HG02870 (cell line): ENCODE data around the gene SH2D7.

ENCODE experiments used
- ATAC-seq: cut with Tn5 transposase; IDR thresholded peaks from one replicate; pipeline ENCODE4 v1.9.1; 2021; ENCODE audit warnings: mild to moderate bottlenecking, moderate library complexity; ENCODE audit not compliant: unreplicated experiment

The SH2D7 gene

GRCh38 chr15:78092261-78093041 lies at the start of gene SH2D7:
Gene SH2D7 (plus strand): TSS chr15:78092561. CDS start chr15:78092585, 24 bp downstream.
- no peak for ATAC-seq

GRCh38 chr15:78044407-78045155 lies 47.8 kb upstream of the SH2D7 start:
- no peak for ATAC-seq

- ATAC-seq = no peak
These were observed 47.2 kb upstream of the SH2D7 start for GRCh38 chr15:78045189-78045588.

GRCh38 chr15:78046796-78047341 lies 45.5 kb upstream of the SH2D7 start:
- no peak for ATAC-seq

GRCh38 chr15:78047761-78048627 lies 44.4 kb upstream of the SH2D7 start:
- ATAC-seq = no peak

- ATAC-seq = no peak
These were observed 43.8 kb upstream of the SH2D7 start for GRCh38 chr15:78048628-78048920.

- peak; percentile 90 for ATAC-seq
These were observed 42.5 kb upstream of the SH2D7 start for GRCh38 chr15:78049691-78050440.

- ATAC-seq = peak; percentile 17
These were observed 41.9 kb upstream of the SH2D7 start for GRCh38 chr15:78050441-78050809.

- no peak for ATAC-seq
These were observed 41.5 kb upstream of the SH2D7 start for GRCh38 chr15:78050826-78051225.

- no peak for ATAC-seq
These were observed 40.8 kb upstream of the SH2D7 start for GRCh38 chr15:78051596-78051995.

GRCh38 chr15:78052001-78052401 lies 40.4 kb upstream of the SH2D7 start:
- ATAC-seq = no peak

GRCh38 chr15:78052545-78052944 lies 39.8 kb upstream of the SH2D7 start:
- ATAC-seq = no peak

GRCh38 chr15:78054518-78054917 lies 37.8 kb upstream of the SH2D7 start:
- no peak for ATAC-seq

- ATAC-seq = no peak
These were observed 37.4 kb upstream of the SH2D7 start for GRCh38 chr15:78054966-78055365.

GRCh38 chr15:78055919-78056713 lies 36.2 kb upstream of the SH2D7 start:
- ATAC-seq = no peak

- no peak for ATAC-seq
These were observed 35.6 kb upstream of the SH2D7 start for GRCh38 chr15:78056714-78057269.

GRCh38 chr15:78057803-78058202 lies 34.6 kb upstream of the SH2D7 start:
- no peak for ATAC-seq

GRCh38 chr15:78058401-78058935 lies 33.9 kb upstream of the SH2D7 start:
- ATAC-seq = no peak
